ENCODE results near the gene ZAR1. TPM values are rescaled to one million over a fixed set of nuclear protein-coding genes. Genes with fewer than 3 reads are reported as not detected.

Gene ZAR1
- total RNA-seq, 1 donor from 2014 or later: 2.5 TPM

DNA sequence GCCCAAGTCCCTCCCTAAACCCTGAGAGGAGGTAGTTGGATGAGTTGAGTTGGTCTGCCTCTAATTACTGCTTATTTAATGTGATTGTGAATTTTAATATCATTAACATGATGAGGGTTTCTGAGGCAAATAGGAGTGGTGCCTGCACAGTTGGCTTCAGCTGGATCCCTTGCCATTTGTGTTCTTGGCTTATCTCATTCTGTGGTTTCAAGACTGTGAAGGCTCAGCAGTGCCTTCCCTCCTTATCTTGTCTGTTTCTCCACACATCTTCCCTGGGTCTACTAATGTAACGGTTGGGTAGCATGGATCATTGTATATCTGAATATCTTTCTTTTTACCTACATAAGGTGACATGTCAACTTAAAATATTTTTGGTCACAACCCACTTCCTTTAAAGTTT lies 8.5 kb upstream of the ZAR1 start:
- Histone ChIP-seq H3K36me3 (no peaks in the 10 kb centered on the region), H3K27me3 (peaks cover 9% of the 10 kb centered on the region), H3K9me3 (no peaks in the 10 kb centered on the region), H3K4me3 (no peak overlapping the region), H3K4me1 (peaks cover 8% of the 10 kb centered on the region), H3K27ac (no peak overlapping the region)
- TF ChIP-seq POLR2AphosphoS5 (IDR thresholded peaks at IDR 0.05; ENCODE audit: insufficient read depth in 1 of 2, low read depth in 1 of 2) (no peak), POLR2A (IDR thresholded peaks at IDR 0.05) (no peak)
- TF ChIP-seq, protein P1, sequence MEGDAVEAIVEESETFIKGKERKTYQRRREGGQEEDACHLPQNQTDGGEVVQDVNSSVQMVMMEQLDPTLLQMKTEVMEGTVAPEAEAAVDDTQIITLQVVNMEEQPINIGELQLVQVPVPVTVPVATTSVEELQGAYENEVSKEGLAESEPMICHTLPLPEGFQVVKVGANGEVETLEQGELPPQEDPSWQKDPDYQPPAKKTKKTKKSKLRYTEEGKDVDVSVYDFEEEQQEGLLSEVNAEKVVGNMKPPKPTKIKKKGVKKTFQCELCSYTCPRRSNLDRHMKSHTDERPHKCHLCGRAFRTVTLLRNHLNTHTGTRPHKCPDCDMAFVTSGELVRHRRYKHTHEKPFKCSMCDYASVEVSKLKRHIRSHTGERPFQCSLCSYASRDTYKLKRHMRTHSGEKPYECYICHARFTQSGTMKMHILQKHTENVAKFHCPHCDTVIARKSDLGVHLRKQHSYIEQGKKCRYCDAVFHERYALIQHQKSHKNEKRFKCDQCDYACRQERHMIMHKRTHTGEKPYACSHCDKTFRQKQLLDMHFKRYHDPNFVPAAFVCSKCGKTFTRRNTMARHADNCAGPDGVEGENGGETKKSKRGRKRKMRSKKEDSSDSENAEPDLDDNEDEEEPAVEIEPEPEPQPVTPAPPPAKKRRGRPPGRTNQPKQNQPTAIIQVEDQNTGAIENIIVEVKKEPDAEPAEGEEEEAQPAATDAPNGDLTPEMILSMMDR (IDR thresholded peaks at IDR 0.05): no peak
- no peak for DNase-seq (ENCODE audit: extremely low spot score in 2 of 2)
- intact Hi-C loops (cut with DNase I): no loop called here

DNA sequence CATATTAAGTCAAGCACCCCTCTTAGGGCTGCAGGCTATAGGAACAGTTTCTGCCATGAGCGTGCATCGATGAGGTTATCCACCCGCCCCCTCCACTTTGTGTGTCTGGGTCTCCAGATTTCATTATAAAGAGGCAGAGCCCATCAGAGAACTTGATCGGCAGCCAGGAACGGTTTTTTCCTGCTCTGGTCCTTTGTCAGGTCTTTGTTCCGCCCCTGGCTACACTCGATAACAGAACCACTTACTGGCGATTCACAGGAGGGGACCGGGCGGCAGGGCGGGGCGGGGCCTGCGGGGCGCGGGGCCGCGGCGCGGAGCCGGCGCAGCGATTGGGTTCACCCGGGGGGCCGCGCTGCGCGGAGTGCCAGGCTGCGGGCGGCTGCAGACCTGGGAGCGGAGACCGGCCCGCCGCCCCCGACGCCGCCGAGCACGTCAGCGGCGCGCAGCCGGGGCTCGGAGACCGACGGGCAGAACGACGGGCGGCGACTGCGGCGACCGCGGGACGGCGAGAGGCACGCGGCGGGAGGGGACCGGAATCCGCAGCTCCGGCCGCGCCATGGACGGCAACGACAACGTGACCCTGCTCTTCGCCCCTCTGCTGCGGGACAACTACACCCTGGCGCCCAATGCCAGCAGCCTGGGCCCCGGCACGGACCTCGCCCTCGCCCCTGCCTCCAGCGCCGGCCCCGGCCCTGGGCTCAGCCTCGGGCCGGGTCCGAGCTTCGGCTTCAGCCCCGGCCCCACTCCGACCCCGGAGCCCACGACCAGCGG lies 6.9 kb upstream of the ZAR1 start, which contains the start of gene SLC10A4:
TSS of gene SLC10A4 (plus strand) at position 338 of the 771 bp plus-strand sequence. CDS start at position 557, 219 bp downstream.
- no peak for DNase-seq (ENCODE audit: extremely low spot score in 2 of 2)
- Histone ChIP-seq H3K4me3 (peak within 1 kb of the TSS; percentile 38 to 47), H3K36me3 (no peaks in the 10 kb centered on the region), H3K4me1 (peaks cover 8% of the 10 kb centered on the region), H3K27me3 (peaks cover 9% of the 10 kb centered on the region), H3K27ac (no peak within 1 kb of the TSS), H3K9me3 (no peaks in the 10 kb centered on the region)
- no peak for TF ChIP-seq POLR2A (IDR thresholded peaks at IDR 0.05)
- TF ChIP-seq, protein P1 (IDR thresholded peaks at IDR 0.05): no peak
- no peak for TF ChIP-seq POLR2AphosphoS5 (IDR thresholded peaks at IDR 0.05; ENCODE audit: insufficient read depth in 1 of 2, low read depth in 1 of 2)
- intact Hi-C loops (cut with DNase I): no loop called here

DNA sequence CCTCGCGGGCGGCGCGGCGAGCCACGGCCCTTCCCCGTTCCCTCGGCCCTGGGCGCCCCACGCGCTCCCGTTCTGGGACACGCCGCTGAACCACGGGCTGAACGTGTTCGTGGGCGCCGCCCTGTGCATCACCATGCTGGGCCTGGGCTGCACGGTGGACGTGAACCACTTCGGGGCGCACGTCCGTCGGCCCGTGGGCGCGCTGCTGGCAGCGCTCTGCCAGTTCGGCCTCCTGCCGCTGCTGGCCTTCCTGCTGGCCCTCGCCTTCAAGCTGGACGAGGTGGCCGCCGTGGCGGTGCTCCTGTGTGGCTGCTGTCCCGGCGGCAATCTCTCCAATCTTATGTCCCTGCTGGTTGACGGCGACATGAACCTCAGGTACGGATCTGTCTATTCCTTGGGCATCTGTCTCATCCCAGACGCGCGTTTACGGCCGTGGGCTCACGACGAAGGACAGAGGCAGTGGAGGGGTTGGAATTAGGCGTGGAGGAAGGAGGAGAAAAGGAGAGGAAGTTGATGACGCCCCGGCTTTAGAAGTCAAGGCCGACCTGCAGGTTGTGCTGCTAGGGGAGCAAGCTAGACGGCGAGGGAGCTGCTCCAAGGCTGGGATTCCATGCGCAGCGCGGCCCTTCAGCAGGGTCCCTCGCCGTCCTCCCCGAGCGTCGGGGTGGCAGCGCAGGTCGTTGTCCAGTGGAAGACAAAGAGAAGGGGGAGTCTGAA lies 6.1 kb upstream of the ZAR1 start:
- intact Hi-C loops (cut with DNase I): no loop called here
- Histone ChIP-seq H3K4me1 (peaks cover 8% of the 10 kb centered on the region), H3K27ac (no peak overlapping the region), H3K36me3 (no peaks in the 10 kb centered on the region), H3K9me3 (no peaks in the 10 kb centered on the region), H3K4me3 (peak overlapping the region; percentile 38 to 47), H3K27me3 (peaks cover 9% of the 10 kb centered on the region)
- TF ChIP-seq POLR2AphosphoS5 (IDR thresholded peaks at IDR 0.05; ENCODE audit: insufficient read depth in 1 of 2, low read depth in 1 of 2) (no peak), POLR2A (IDR thresholded peaks at IDR 0.05) (no peak)
- TF ChIP-seq, protein P1 (IDR thresholded peaks at IDR 0.05): no peak
- no peak for DNase-seq (ENCODE audit: extremely low spot score in 2 of 2)

DNA sequence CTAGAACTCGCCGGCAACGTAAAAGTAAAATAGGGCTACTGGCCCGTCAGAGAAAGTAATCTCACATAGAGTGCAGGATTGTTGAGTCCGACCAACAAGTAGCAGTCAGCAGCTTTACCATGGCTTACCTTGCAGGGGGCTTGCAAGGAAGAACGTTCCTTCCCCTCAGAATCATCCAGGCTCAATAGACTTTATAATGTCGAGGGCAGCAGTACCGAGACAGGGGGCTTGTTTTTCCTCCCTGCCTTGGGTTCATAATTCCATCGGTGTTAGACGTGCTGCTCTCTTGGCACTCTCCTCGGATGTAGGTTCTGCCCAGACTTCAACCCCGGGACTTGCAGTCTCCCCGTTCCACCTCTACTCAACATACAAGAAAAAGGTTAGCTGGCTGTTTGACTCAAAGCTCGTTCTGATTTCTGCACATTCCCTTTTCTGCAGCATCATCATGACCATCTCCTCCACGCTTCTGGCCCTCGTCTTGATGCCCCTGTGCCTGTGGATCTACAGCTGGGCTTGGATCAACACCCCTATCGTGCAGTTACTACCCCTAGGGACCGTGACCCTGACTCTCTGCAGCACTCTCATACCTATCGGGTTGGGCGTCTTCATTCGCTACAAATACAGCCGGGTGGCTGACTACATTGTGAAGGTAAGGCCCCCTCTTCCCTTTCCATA lies 5.4 kb upstream of the ZAR1 start:
- Histone ChIP-seq H3K36me3 (no peaks in the 10 kb centered on the region), H3K27me3 (peaks cover 9% of the 10 kb centered on the region), H3K4me1 (peaks cover 9% of the 10 kb centered on the region), H3K27ac (no peak overlapping the region), H3K9me3 (no peaks in the 10 kb centered on the region), H3K4me3 (no peak overlapping the region)
- no peak for DNase-seq (ENCODE audit: extremely low spot score in 2 of 2)
- TF ChIP-seq, protein P1 (IDR thresholded peaks at IDR 0.05): no peak
- TF ChIP-seq POLR2AphosphoS5 (IDR thresholded peaks at IDR 0.05; ENCODE audit: insufficient read depth in 1 of 2, low read depth in 1 of 2): no peak
- no peak for TF ChIP-seq POLR2A (IDR thresholded peaks at IDR 0.05)
- intact Hi-C loops (cut with DNase I): no loop called here

Measured in vagina (tissue), 2 donors.